SU-DHL-6 (cell line): ENCODE measurements around the gene METTL6.
A peak's percentile ranks its signal among the peaks of the same experiment; 100 is the strongest.

ENCODE experiments used
- H2AFZ ChIP-seq: fragments of 200-600 bp; sonication (generic); 2 replicates; pipeline ENCODE4 v1.6.1; 2014; ENCODE audit warnings: low read depth, mild to moderate bottlenecking, moderate library complexity, mixed read lengths, antibody characterized with exemption, low read length; ENCODE audit not compliant: severe bottlenecking
- H3F3A ChIP-seq: fragments of 200-600 bp; shearing (Covaris generic); 2 replicates; pipeline ENCODE4 v1.6.0; 2016; ENCODE audit warnings: antibody characterized with exemption, mild to moderate bottlenecking; ENCODE audit not compliant: insufficient read depth
- H3K27ac ChIP-seq: fragments of 200-600 bp; sonication (generic); 2 replicates; pipeline ENCODE4 v1.5.1; 2016; ENCODE audit warnings: low read depth, mild to moderate bottlenecking, low read length, moderate library complexity, mixed read lengths
- H3K27me3 ChIP-seq: fragments of 200-600 bp; sonication (generic), shearing (Covaris generic); 2 replicates; pipeline ENCODE4 v1.6.0; 2014; ENCODE audit warnings: mild to moderate bottlenecking, low read length
- H3K36me3 ChIP-seq: fragments of 200-600 bp; sonication (generic); 2 replicates; pipeline ENCODE4 v1.6.1; 2014; ENCODE audit warnings: mild to moderate bottlenecking, low read length, mixed read lengths
- H3K4me2 ChIP-seq: fragments of 300-600, 200-600 bp; shearing (Covaris generic), sonication (generic); 2 replicates; pipeline ENCODE4 v1.6.0; 2014; ENCODE audit warnings: low read length, low read depth, mild to moderate bottlenecking; ENCODE audit not compliant: poor library complexity, severe bottlenecking
- H3K4me3 ChIP-seq: fragments of 200-600 bp; sonication (generic); 2 replicates; pipeline ENCODE4 v1.5.1; 2014; ENCODE audit warnings: antibody characterized with exemption, low read length, mild to moderate bottlenecking, mixed read lengths; ENCODE audit not compliant: insufficient read depth, poor library complexity, severe bottlenecking
- H3K79me2 ChIP-seq: fragments of 200-600 bp; sonication (generic); 2 replicates; pipeline ENCODE4 v1.6.1; 2014; ENCODE audit warnings: mild to moderate bottlenecking, low read length, moderate library complexity; ENCODE audit not compliant: insufficient read depth
- H3K9ac ChIP-seq: fragments of 200-600 bp; sonication (generic); 2 replicates; pipeline ENCODE4 v1.7.0; 2014; ENCODE audit warnings: mild to moderate bottlenecking, low read length
- H3K9me2 ChIP-seq: fragments of 200-600 bp; sonication (generic); replicated peaks from 2 replicates; pipeline ENCODE4 v1.6.1; 2014; ENCODE audit warnings: low read length; ENCODE audit not compliant: insufficient read depth
- H3K9me3 ChIP-seq: fragments of 200-600 bp; sonication (generic); 2 replicates; pipeline ENCODE4 v1.6.1; 2014; ENCODE audit warnings: low read length, mixed read lengths; ENCODE audit not compliant: insufficient read depth
- H4K20me1 ChIP-seq: fragments of 200-600 bp; sonication (generic); 2 replicates; pipeline ENCODE4 v1.6.1; 2014; ENCODE audit warnings: low read depth, mild to moderate bottlenecking, antibody characterized with exemption, low read length, moderate library complexity, mixed read lengths
- EZH2phosphoT487 ChIP-seq: fragments of 200-600 bp; sonication (generic), shearing (Covaris generic); conservative IDR thresholded peaks from 2 replicates; pipeline ENCODE4 v1.6.1; 2018; ENCODE audit warnings: mild to moderate bottlenecking, antibody characterized with exemption, low read length, moderate library complexity, mixed read lengths
- TF ChIP-seq, protein P1 (sequence below): fragments of 200-600 bp; sonication (generic); IDR thresholded peaks from one replicate; pipeline ENCODE4 v1.5.1; 2017; ENCODE audit warnings: antibody characterized with exemption, mild to moderate bottlenecking, low read length, moderate library complexity; ENCODE audit not compliant: insufficient read depth, poor library complexity, severe bottlenecking

The METTL6 gene

GRCh38 chr3:15377961-15378791, 49.2 kb downstream of the METTL6 start:
- TF ChIP-seq EZH2phosphoT487 = no peak
- TF ChIP-seq, protein P1, sequence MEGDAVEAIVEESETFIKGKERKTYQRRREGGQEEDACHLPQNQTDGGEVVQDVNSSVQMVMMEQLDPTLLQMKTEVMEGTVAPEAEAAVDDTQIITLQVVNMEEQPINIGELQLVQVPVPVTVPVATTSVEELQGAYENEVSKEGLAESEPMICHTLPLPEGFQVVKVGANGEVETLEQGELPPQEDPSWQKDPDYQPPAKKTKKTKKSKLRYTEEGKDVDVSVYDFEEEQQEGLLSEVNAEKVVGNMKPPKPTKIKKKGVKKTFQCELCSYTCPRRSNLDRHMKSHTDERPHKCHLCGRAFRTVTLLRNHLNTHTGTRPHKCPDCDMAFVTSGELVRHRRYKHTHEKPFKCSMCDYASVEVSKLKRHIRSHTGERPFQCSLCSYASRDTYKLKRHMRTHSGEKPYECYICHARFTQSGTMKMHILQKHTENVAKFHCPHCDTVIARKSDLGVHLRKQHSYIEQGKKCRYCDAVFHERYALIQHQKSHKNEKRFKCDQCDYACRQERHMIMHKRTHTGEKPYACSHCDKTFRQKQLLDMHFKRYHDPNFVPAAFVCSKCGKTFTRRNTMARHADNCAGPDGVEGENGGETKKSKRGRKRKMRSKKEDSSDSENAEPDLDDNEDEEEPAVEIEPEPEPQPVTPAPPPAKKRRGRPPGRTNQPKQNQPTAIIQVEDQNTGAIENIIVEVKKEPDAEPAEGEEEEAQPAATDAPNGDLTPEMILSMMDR = peak; percentile 78

GRCh38 chr3:15375461-15376000, 51.8 kb downstream of the METTL6 start:
- Histone ChIP-seq H3K36me3 (no peaks in the 10 kb centered on the region), H3K79me2 (no peaks in the 10 kb centered on the region), H4K20me1 (no peaks in the 10 kb centered on the region), H3K27me3 (no peaks in the 10 kb centered on the region), H3K9ac (no peak overlapping the region), H3K27ac (no peak overlapping the region), H3K9me3 (no peaks in the 10 kb centered on the region), H3K4me3 (no peak overlapping the region), H3K9me2 (no peaks in the 10 kb centered on the region), H2AFZ (no peak overlapping the region), H3K4me2 (no peak overlapping the region), H3F3A (no peaks in the 10 kb centered on the region)
- TF ChIP-seq, protein P1 = no peak

More at GRCh38 chr3:15377961-15378791, 49.2 kb downstream of the METTL6 start:
- H3F3A ChIP-seq = no peaks in the 10 kb centered on the region
- H3K9ac ChIP-seq = no peak overlapping the region
- H3K4me3 ChIP-seq = peak overlapping the region; percentile 38
- peak overlapping the region; percentile 95 for H2AFZ ChIP-seq
- H3K4me2 ChIP-seq = peak overlapping the region; percentile 48
- no peaks in the 10 kb centered on the region for H3K9me2 ChIP-seq
- no peaks in the 10 kb centered on the region for H3K9me3 ChIP-seq
- no peaks in the 10 kb centered on the region for H3K79me2 ChIP-seq
- no peaks in the 10 kb centered on the region for H4K20me1 ChIP-seq
- H3K27me3 ChIP-seq = no peaks in the 10 kb centered on the region
- H3K36me3 ChIP-seq = no peaks in the 10 kb centered on the region
- no peak overlapping the region for H3K27ac ChIP-seq

DNA sequence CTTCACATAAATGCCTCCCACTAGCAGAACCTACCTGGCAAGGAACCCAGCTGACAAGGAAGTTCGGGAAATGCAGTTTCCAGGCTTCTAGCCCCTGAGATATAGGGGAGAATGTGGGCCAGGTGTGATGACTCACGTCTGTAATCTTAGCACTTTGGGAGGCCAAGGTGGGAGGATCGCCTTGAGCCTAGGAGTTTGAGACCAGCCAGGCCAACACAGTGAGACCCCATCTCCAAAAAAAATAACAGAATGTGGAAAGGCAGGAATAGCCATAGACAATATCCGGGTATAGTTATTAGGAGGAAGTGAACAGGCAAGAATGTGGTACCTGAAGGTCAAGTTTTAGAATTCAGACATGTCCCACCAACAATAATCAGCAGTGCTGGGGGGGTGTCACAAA, 54.4 kb downstream of the METTL6 start:
- Histone ChIP-seq H3K9ac (no peak overlapping the region), H4K20me1 (no peaks in the 10 kb centered on the region), H3K27me3 (no peaks in the 10 kb centered on the region), H3K4me2 (no peak overlapping the region), H3K27ac (no peak overlapping the region), H3K79me2 (no peaks in the 10 kb centered on the region), H3K9me2 (no peaks in the 10 kb centered on the region), H3K36me3 (no peaks in the 10 kb centered on the region), H3F3A (no peaks in the 10 kb centered on the region), H2AFZ (no peak overlapping the region), H3K9me3 (no peaks in the 10 kb centered on the region), H3K4me3 (no peak overlapping the region)
- TF ChIP-seq, protein P1 = no peak
- no peak for TF ChIP-seq EZH2phosphoT487
